ENCODE measurements around the gene EEF1A2.

Gene EEF1A2

GRCh38 chr20:63469713-63470101 lies 29.2 kb downstream of the EEF1A2 start:
- DNase-seq (ENCODE audit: low read depth in 2 of 2) = no peak

- no peak for DNase-seq (ENCODE audit: low read depth in 2 of 2)
These were observed 29.7 kb downstream of the EEF1A2 start for GRCh38 chr20:63469019-63469712.

- DNase-seq (ENCODE audit: low read depth in 2 of 2) = no peak
These were observed 30.5 kb downstream of the EEF1A2 start for GRCh38 chr20:63468421-63468820.

- DNase-seq (ENCODE audit: low read depth in 2 of 2) = no peak
These were observed 31.4 kb downstream of the EEF1A2 start for GRCh38 chr20:63467294-63468083.

GRCh38 chr20:63466861-63467260 lies 32.0 kb downstream of the EEF1A2 start:
- DNase-seq (ENCODE audit: low read depth in 2 of 2) = no peak

- DNase-seq (ENCODE audit: low read depth in 2 of 2) = no peak
These were observed 32.5 kb downstream of the EEF1A2 start for GRCh38 chr20:63466250-63466825.

- DNase-seq (ENCODE audit: low read depth in 2 of 2) = no peak
These were observed 33.3 kb downstream of the EEF1A2 start for GRCh38 chr20:63465380-63466249.

- no peak for DNase-seq (ENCODE audit: low read depth in 2 of 2)
These were observed 34.6 kb downstream of the EEF1A2 start for GRCh38 chr20:63464289-63464635.

- DNase-seq (ENCODE audit: low read depth in 2 of 2) = no peak
These were observed 35.2 kb downstream of the EEF1A2 start for GRCh38 chr20:63463400-63464288.

- no peak for DNase-seq (ENCODE audit: low read depth in 2 of 2)
These were observed 36.6 kb downstream of the EEF1A2 start for GRCh38 chr20:63462244-63462643.

GRCh38 chr20:63461104-63461763 lies 37.6 kb downstream of the EEF1A2 start:
- no peak for DNase-seq (ENCODE audit: low read depth in 2 of 2)

GRCh38 chr20:63459070-63459380 lies 39.9 kb downstream of the EEF1A2 start:
- DNase-seq (ENCODE audit: low read depth in 2 of 2) = no peak

GRCh38 chr20:63458170-63459069 lies 40.5 kb downstream of the EEF1A2 start:
- no peak for DNase-seq (ENCODE audit: low read depth in 2 of 2)

GRCh38 chr20:63457737-63458136 lies 41.1 kb downstream of the EEF1A2 start:
- no peak for DNase-seq (ENCODE audit: low read depth in 2 of 2)

GRCh38 chr20:63456429-63457284 lies 42.2 kb downstream of the EEF1A2 start:
- no peak for DNase-seq (ENCODE audit: low read depth in 2 of 2)

GRCh38 chr20:63455568-63455859 lies 43.4 kb downstream of the EEF1A2 start:
- no peak for DNase-seq (ENCODE audit: low read depth in 2 of 2)

- no peak for DNase-seq (ENCODE audit: low read depth in 2 of 2)
These were observed 43.9 kb downstream of the EEF1A2 start for GRCh38 chr20:63454731-63455567.
